ENCODE results near the gene PTGFRN.

The PTGFRN gene

GRCh38 chr1:116879478-116880133 is 30.1 kb upstream of the PTGFRN start:
- no peaks in the 10 kb centered on the region for H3K9me3 Mint-ChIP-seq
- DNase-seq (ENCODE audit: low spot score in 2 of 2) (no peak), ATAC-seq (no peak)
- no peak overlapping the region for H3K4me3 Mint-ChIP-seq
- H3K4me1 Mint-ChIP-seq, result no peaks in the 10 kb centered on the region
- H3K27ac Mint-ChIP-seq, result no peak overlapping the region
- no peaks in the 10 kb centered on the region for H3K36me3 Mint-ChIP-seq

- DNase-seq (ENCODE audit: low spot score in 2 of 2) (no peak), ATAC-seq (no peak)
- no peaks in the 10 kb centered on the region for H3K9me3 Mint-ChIP-seq
- no peak overlapping the region for H3K4me3 Mint-ChIP-seq
- no peaks in the 10 kb centered on the region for H3K4me1 Mint-ChIP-seq
- no peaks in the 10 kb centered on the region for H3K36me3 Mint-ChIP-seq
- H3K27ac Mint-ChIP-seq, result no peak overlapping the region
Observed at GRCh38 chr1:116880917-116881316, 28.8 kb upstream of the PTGFRN start.

GRCh38 chr1:116881879-116882520 is 27.7 kb upstream of the PTGFRN start:
- Mint-ChIP-seq H3K4me3 (no peak overlapping the region), H3K9me3 (no peaks in the 10 kb centered on the region), H3K27ac (no peak overlapping the region), H3K4me1 (no peaks in the 10 kb centered on the region), H3K36me3 (no peaks in the 10 kb centered on the region)
- no peak for DNase-seq (ENCODE audit: low spot score in 2 of 2)
- ATAC-seq, result peak; percentile 78

GRCh38 chr1:116882866-116883265 is 26.9 kb upstream of the PTGFRN start:
- no peak overlapping the region for H3K4me3 Mint-ChIP-seq
- H3K4me1 Mint-ChIP-seq, result no peaks in the 10 kb centered on the region
- DNase-seq (ENCODE audit: low spot score in 2 of 2), result no peak
- ATAC-seq, result no peak
- H3K27ac Mint-ChIP-seq, result no peak overlapping the region
- H3K36me3 Mint-ChIP-seq, result no peaks in the 10 kb centered on the region
- H3K9me3 Mint-ChIP-seq, result no peaks in the 10 kb centered on the region

GRCh38 chr1:116886291-116886878 is 23.3 kb upstream of the PTGFRN start:
- ATAC-seq, result no peak
- H3K27ac Mint-ChIP-seq, result no peak overlapping the region
- DNase-seq (ENCODE audit: low spot score in 2 of 2), result no peak
- no peaks in the 10 kb centered on the region for H3K4me1 Mint-ChIP-seq
- no peaks in the 10 kb centered on the region for H3K36me3 Mint-ChIP-seq
- no peaks in the 10 kb centered on the region for H3K9me3 Mint-ChIP-seq
- no peak overlapping the region for H3K4me3 Mint-ChIP-seq

- Mint-ChIP-seq H3K4me3 (no peak overlapping the region), H3K4me1 (no peaks in the 10 kb centered on the region), H3K27ac (no peak overlapping the region), H3K9me3 (no peaks in the 10 kb centered on the region), H3K36me3 (no peaks in the 10 kb centered on the region)
- DNase-seq (ENCODE audit: low spot score in 2 of 2) (no peak), ATAC-seq (no peak)
Observed at GRCh38 chr1:116887212-116887611, 22.5 kb upstream of the PTGFRN start.

GRCh38 chr1:116889380-116889779 is 20.3 kb upstream of the PTGFRN start:
- ATAC-seq (no peak), DNase-seq (ENCODE audit: low spot score in 2 of 2) (no peak)
- Mint-ChIP-seq H3K4me1 (no peaks in the 10 kb centered on the region), H3K27ac (no peak overlapping the region), H3K36me3 (no peaks in the 10 kb centered on the region), H3K9me3 (peaks cover 1% of the 10 kb centered on the region), H3K4me3 (no peak overlapping the region)

GRCh38 chr1:116891396-116892079 is 18.2 kb upstream of the PTGFRN start:
- H3K9me3 Mint-ChIP-seq, result peaks cover 12% of the 10 kb centered on the region
- no peak overlapping the region for H3K27ac Mint-ChIP-seq
- DNase-seq (ENCODE audit: low spot score in 2 of 2), result no peak
- no peak overlapping the region for H3K4me3 Mint-ChIP-seq
- H3K36me3 Mint-ChIP-seq, result no peaks in the 10 kb centered on the region
- H3K4me1 Mint-ChIP-seq, result no peaks in the 10 kb centered on the region
- no peak for ATAC-seq

GRCh38 chr1:116895073-116895472 is 14.6 kb upstream of the PTGFRN start:
- Mint-ChIP-seq H3K4me3 (no peak overlapping the region), H3K9me3 (peaks cover 12% of the 10 kb centered on the region), H3K36me3 (no peaks in the 10 kb centered on the region), H3K27ac (no peak overlapping the region), H3K4me1 (no peaks in the 10 kb centered on the region)
- DNase-seq (ENCODE audit: low spot score in 2 of 2), result no peak
- no peak for ATAC-seq

- H3K4me3 Mint-ChIP-seq, result no peak overlapping the region
- H3K36me3 Mint-ChIP-seq, result no peaks in the 10 kb centered on the region
- H3K4me1 Mint-ChIP-seq, result no peaks in the 10 kb centered on the region
- no peak for DNase-seq (ENCODE audit: low spot score in 2 of 2)
- H3K9me3 Mint-ChIP-seq, result peaks cover 10% of the 10 kb centered on the region
- no peak for ATAC-seq
- no peak overlapping the region for H3K27ac Mint-ChIP-seq
Observed at GRCh38 chr1:116899529-116899928, 10.2 kb upstream of the PTGFRN start.

- no peak overlapping the region for H3K4me3 Mint-ChIP-seq
- no peaks in the 10 kb centered on the region for H3K9me3 Mint-ChIP-seq
- DNase-seq (ENCODE audit: low spot score in 2 of 2) (no peak), ATAC-seq (no peak)
- H3K4me1 Mint-ChIP-seq, result no peaks in the 10 kb centered on the region
- H3K36me3 Mint-ChIP-seq, result no peaks in the 10 kb centered on the region
- H3K27ac Mint-ChIP-seq, result no peak overlapping the region
Observed at GRCh38 chr1:116900471-116901365, 9.0 kb upstream of the PTGFRN start.

- Mint-ChIP-seq H3K36me3 (no peaks in the 10 kb centered on the region), H3K27ac (no peak overlapping the region), H3K9me3 (no peaks in the 10 kb centered on the region), H3K4me1 (no peaks in the 10 kb centered on the region), H3K4me3 (no peak overlapping the region)
- DNase-seq (ENCODE audit: low spot score in 2 of 2) (no peak), ATAC-seq (no peak)
Observed at GRCh38 chr1:116902027-116902426, 7.7 kb upstream of the PTGFRN start.

GRCh38 chr1:116902723-116903383 is 6.9 kb upstream of the PTGFRN start:
- no peak overlapping the region for H3K4me3 Mint-ChIP-seq
- ATAC-seq, result no peak

GRCh38 chr1:116904791-116905320 is 4.9 kb upstream of the PTGFRN start:
- DNase-seq (ENCODE audit: low spot score in 2 of 2), result no peak
- Mint-ChIP-seq H3K27ac (no peak overlapping the region), H3K36me3 (no peaks in the 10 kb centered on the region), H3K4me3 (no peak overlapping the region), H3K9me3 (no peaks in the 10 kb centered on the region), H3K4me1 (peaks cover 7% of the 10 kb centered on the region)
- ATAC-seq, result no peak

More at GRCh38 chr1:116902723-116903383, 6.9 kb upstream of the PTGFRN start:
- no peaks in the 10 kb centered on the region for H3K36me3 Mint-ChIP-seq
- H3K27ac Mint-ChIP-seq, result no peak overlapping the region
- no peaks in the 10 kb centered on the region for H3K9me3 Mint-ChIP-seq
- DNase-seq (ENCODE audit: low spot score in 2 of 2), result no peak
- H3K4me1 Mint-ChIP-seq, result no peaks in the 10 kb centered on the region

Measured in stimulated activated effector memory CD8-positive, alpha-beta T cell treated with anti-CD3 and anti-CD28 coated beads, Interleukin-12 subunit alpha, Interleukin-12 subunit beta, amount 100 ng/mL, for 72 hours (primary cell).